ENCODE measurements around the gene C3orf20. TPM values are rescaled to one million over a fixed set of nuclear protein-coding genes. Genes with fewer than 3 reads are reported as not detected.
A peak's percentile ranks its signal among the peaks of the same experiment; 100 is the strongest.

Gene C3orf20
- total RNA-seq, 3 donors from 2014 or later = 0.15 to 0.16 TPM; not detected in 1

- H3K9me3 ChIP-seq = no peaks in the 10 kb centered on the region
- intact Hi-C loops (cut with DNase I; ENCODE audit: low total_unique reads) = no loop called here
- DNase-seq (ENCODE audit: low spot score in 2 of 2) = no peak
- no peaks in the 10 kb centered on the region for H3K27me3 ChIP-seq
- H3K36me3 ChIP-seq = no peaks in the 10 kb centered on the region
- no peak overlapping the region for H3K4me3 ChIP-seq
- H3K4me1 ChIP-seq = no peaks in the 10 kb centered on the region
- no peak for TF ChIP-seq POLR2AphosphoS5 (IDR thresholded peaks at IDR 0.05)
- no peak for TF ChIP-seq CTCF (IDR thresholded peaks at IDR 0.05)
- TF ChIP-seq POLR2A (IDR thresholded peaks at IDR 0.05) = no peak
- H3K27ac ChIP-seq = no peak overlapping the region
Measured at GRCh38 chr3:14718539-14718938, 43.6 kb downstream of the C3orf20 start.

- no peak overlapping the region for H3K4me3 ChIP-seq
- no peaks in the 10 kb centered on the region for H3K27me3 ChIP-seq
- no peaks in the 10 kb centered on the region for H3K36me3 ChIP-seq
- H3K27ac ChIP-seq = no peak overlapping the region
- intact Hi-C loops (cut with DNase I; ENCODE audit: low total_unique reads) = no loop called here
- TF ChIP-seq POLR2A (IDR thresholded peaks at IDR 0.05) (no peak), CTCF (IDR thresholded peaks at IDR 0.05) (no peak), POLR2AphosphoS5 (IDR thresholded peaks at IDR 0.05) (no peak)
- H3K9me3 ChIP-seq = no peaks in the 10 kb centered on the region
- H3K4me1 ChIP-seq = no peaks in the 10 kb centered on the region
- no peak for DNase-seq (ENCODE audit: low spot score in 2 of 2)
Measured at GRCh38 chr3:14719006-14719405, 44.1 kb downstream of the C3orf20 start.

GRCh38 chr3:14721126-14721864, 46.4 kb downstream of the C3orf20 start:
- Histone ChIP-seq H3K9me3 (no peaks in the 10 kb centered on the region), H3K4me1 (no peaks in the 10 kb centered on the region), H3K27ac (no peak overlapping the region), H3K36me3 (no peaks in the 10 kb centered on the region), H3K4me3 (no peak overlapping the region), H3K27me3 (no peaks in the 10 kb centered on the region)
- TF ChIP-seq POLR2A (IDR thresholded peaks at IDR 0.05) (no peak), CTCF (IDR thresholded peaks at IDR 0.05) (no peak), POLR2AphosphoS5 (IDR thresholded peaks at IDR 0.05) (no peak)
- intact Hi-C loops (cut with DNase I; ENCODE audit: low total_unique reads) = no loop called here
- no peak for DNase-seq (ENCODE audit: low spot score in 2 of 2)

- no peaks in the 10 kb centered on the region for H3K27me3 ChIP-seq
- peak in 1 of 2 donors; percentile 22 for DNase-seq (ENCODE audit: low spot score in 2 of 2)
- intact Hi-C loops (cut with DNase I; ENCODE audit: low total_unique reads) = no loop called here
- H3K4me3 ChIP-seq = no peak overlapping the region
- peak overlapping the region; percentile 31 to 71 for H3K27ac ChIP-seq
- no peaks in the 10 kb centered on the region for H3K4me1 ChIP-seq
- no peaks in the 10 kb centered on the region for H3K9me3 ChIP-seq
- TF ChIP-seq CTCF (IDR thresholded peaks at IDR 0.05) (no peak), POLR2AphosphoS5 (IDR thresholded peaks at IDR 0.05) (peak in 1 of 3 donors; percentile 49)
- no peaks in the 10 kb centered on the region for H3K36me3 ChIP-seq
Measured at GRCh38 chr3:14725013-14725412, 50.1 kb downstream of the C3orf20 start.

- no peak for DNase-seq (ENCODE audit: low spot score in 2 of 2)
- Histone ChIP-seq H3K36me3 (no peaks in the 10 kb centered on the region), H3K27ac (peak overlapping the region; percentile 31 to 71), H3K9me3 (no peaks in the 10 kb centered on the region), H3K4me3 (no peak overlapping the region), H3K4me1 (no peaks in the 10 kb centered on the region), H3K27me3 (no peaks in the 10 kb centered on the region)
- intact Hi-C loops (cut with DNase I; ENCODE audit: low total_unique reads) = no loop called here
- TF ChIP-seq POLR2A (IDR thresholded peaks at IDR 0.05) (no peak), POLR2AphosphoS5 (IDR thresholded peaks at IDR 0.05) (no peak), CTCF (IDR thresholded peaks at IDR 0.05) (no peak)
Measured at GRCh38 chr3:14725564-14726440, 50.9 kb downstream of the C3orf20 start.
